HCT116 (cell line): ENCODE measurements around the gene PLA2G15.

Experiments
- CEBPB ChIP-seq: IDR thresholded peaks from 2 replicates; pipeline ENCODE4 v1.6.1; 2012; ENCODE audit warnings: low read depth
- ELF1 ChIP-seq: IDR thresholded peaks from 2 replicates; pipeline ENCODE4 v1.6.1; 2012; ENCODE audit warnings: low read depth, borderline replicate concordance
- EZH2 ChIP-seq: fragments of 200-600 bp; sonication (generic); IDR thresholded peaks from 2 replicates; pipeline ENCODE4 v1.6.1; 2017; ENCODE audit warnings: antibody characterized with exemption, mixed run types
- TF ChIP-seq, protein P1 (sequence below), 3 experiments: fragments of 200-600 bp in 1 of 3; sonication (generic) in 1 of 3; IDR thresholded peaks in 2 of 3; conservative IDR thresholded peaks in 1 of 3; 2 replicates each; pipeline ENCODE4 v1.5.1; 2012 to 2017; ENCODE audit warnings: low read depth in 2 of 3, low read length in 2 of 3, antibody characterized with exemption in 1 of 3, borderline replicate concordance in 1 of 3, control low read depth in 1 of 3, mild to moderate bottlenecking in 1 of 3, mixed read lengths in 1 of 3, mixed run types in 1 of 3, moderate library complexity in 1 of 3; ENCODE audit not compliant: insufficient read depth in 1 of 3

DNA sequence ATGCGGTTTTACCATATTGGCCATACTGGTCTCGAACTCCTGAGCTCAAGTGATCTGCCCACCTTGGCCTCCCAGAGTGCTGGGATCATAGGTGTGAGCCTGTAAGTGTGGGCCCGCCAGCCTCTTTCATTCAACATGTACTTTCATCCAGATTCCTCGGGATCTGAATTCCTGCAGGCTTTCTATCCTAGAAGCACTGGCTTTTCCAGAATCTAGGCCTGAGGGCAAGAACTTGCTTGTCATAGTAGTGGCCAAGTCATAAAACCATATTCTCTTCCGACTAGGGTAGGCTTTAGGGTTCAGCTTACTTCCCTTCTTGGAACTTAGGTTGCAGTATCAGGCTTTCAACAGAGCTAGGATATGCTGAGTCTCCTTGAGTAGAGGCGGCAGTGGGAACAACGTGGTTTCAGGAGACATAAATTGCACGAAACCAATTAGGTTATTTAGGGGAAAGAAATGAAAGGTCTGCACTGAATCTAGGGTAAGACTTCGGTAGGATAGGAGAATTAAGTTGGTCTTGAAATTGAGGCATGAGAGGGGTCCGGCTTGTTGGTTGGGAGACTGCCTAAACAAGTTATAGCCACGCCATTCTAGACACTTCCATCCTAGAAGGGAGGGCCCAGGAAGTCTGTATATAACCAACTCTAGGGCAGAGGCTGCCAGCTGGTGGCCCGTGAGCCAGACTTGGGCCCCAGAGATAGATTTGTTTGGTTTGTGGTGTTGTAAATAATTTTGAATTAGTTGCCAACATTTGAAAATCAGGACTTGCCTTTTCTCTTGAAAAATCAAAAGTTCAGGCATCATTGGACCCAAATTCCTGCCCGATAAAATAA lies 34.8 kb downstream of the PLA2G15 start:
- TF ChIP-seq, protein P1, sequence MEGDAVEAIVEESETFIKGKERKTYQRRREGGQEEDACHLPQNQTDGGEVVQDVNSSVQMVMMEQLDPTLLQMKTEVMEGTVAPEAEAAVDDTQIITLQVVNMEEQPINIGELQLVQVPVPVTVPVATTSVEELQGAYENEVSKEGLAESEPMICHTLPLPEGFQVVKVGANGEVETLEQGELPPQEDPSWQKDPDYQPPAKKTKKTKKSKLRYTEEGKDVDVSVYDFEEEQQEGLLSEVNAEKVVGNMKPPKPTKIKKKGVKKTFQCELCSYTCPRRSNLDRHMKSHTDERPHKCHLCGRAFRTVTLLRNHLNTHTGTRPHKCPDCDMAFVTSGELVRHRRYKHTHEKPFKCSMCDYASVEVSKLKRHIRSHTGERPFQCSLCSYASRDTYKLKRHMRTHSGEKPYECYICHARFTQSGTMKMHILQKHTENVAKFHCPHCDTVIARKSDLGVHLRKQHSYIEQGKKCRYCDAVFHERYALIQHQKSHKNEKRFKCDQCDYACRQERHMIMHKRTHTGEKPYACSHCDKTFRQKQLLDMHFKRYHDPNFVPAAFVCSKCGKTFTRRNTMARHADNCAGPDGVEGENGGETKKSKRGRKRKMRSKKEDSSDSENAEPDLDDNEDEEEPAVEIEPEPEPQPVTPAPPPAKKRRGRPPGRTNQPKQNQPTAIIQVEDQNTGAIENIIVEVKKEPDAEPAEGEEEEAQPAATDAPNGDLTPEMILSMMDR (IDR thresholded peaks at IDR 0.05 in 2 of 3, conservative IDR thresholded peaks at IDR 0.05 in 1 of 3; ENCODE audit: borderline replicate concordance in 1 of 3, insufficient read depth in 1 of 3, low read depth in 2 of 3, low read length in 2 of 3): no peak
- TF ChIP-seq EZH2 (no peak), CEBPB (no peak), ELF1 (no peak)
